HepG2 (cell line): Measurements from ENCODE around the gene RPS8. TPM values are rescaled to one million over a fixed set of nuclear protein-coding genes. Genes with fewer than 3 reads are reported as not detected.

ENCODE experiments used
- ATAC-seq: fragments of 200-7000 bp; cut with Tn5 transposase; 3 replicates; pipeline ENCODE4 v1.9.1; 2020; ENCODE audit warnings: mild to moderate bottlenecking, moderate library complexity
- BruUV-seq: library from RNA; stranded (reverse); fragments of 400-500 nt; replicated peaks from 2 replicates; lab custom pipeline; 2021; lab: Mats Ljungman, UMichigan
- CTCF ChIA-PET: fragments of 300-600 bp; formaldehyde crosslinking; extraction: SDS; loops from one replicate; lab custom pipeline; 2021; ENCODE audit warnings: low total read pairs, inconsistent platforms, low intra/inter-chr PET ratio; lab: Yijun Ruan, JAX
- POLR2A ChIA-PET: fragments of 350-600 bp; sonication (Branson Sonifier 250); formaldehyde crosslinking; loops from one replicate; lab custom pipeline; 2020; ENCODE audit warnings: antibody characterized with exemption, inconsistent platforms; lab: Yijun Ruan, JAX
- DNase-seq: peaks from one replicate; pipeline ENCODE4 v3.0.0-alpha.2; 2015; ENCODE audit warnings: low spot score
- FAIRE-seq: peaks from 3 replicates; lab custom pipeline; 2011; peaks lifted over from hg19 to GRCh38; lab: Jason Lieb, UNC
- H2AFZ ChIP-seq: one replicate; pipeline ENCODE4 v1.6.1; 2011; ENCODE audit warnings: low read length, inconsistent platforms
- H3K27ac ChIP-seq: fragments of 300-600 bp; 3 replicates; pipeline ENCODE4 v1.8.0; 2011; ENCODE audit warnings: mixed run types, mild to moderate bottlenecking, mixed read lengths, low read length, inconsistent platforms; ENCODE audit not compliant: insufficient read depth; ENCODE audit errors: extremely low read length
- H3K27me3 ChIP-seq, 2 experiments: fragments of 200-600 bp in 1 of 2; 2 replicates in 1 of 2; 3 replicates in 1 of 2; pipeline versions ENCODE4 v1.6.0 to v1.8.0; 2011; ENCODE audit warnings: low read length in 2 of 2, mild to moderate bottlenecking in 2 of 2, moderate library complexity in 2 of 2, inconsistent platforms in 1 of 2; ENCODE audit not compliant: insufficient read depth in 2 of 2, control insufficient read depth in 1 of 2
- H3K36me3 ChIP-seq, 2 experiments: fragments of 200-600 bp in 1 of 2; replicated peaks in 1 of 2; 2 replicates in 1 of 2; 3 replicates in 1 of 2; pipeline versions ENCODE4 v1.5.1 to v1.8.0; 2011; ENCODE audit warnings: low read length in 2 of 2, inconsistent platforms in 1 of 2; ENCODE audit not compliant: insufficient read depth in 2 of 2, control insufficient read depth in 1 of 2
- H3K4me1 ChIP-seq: 2 replicates; pipeline ENCODE4 v1.5.1; 2012; ENCODE audit warnings: low read length, inconsistent platforms; ENCODE audit not compliant: insufficient read depth
- H3K4me2 ChIP-seq: 2 replicates; pipeline ENCODE4 v1.6.0; 2011; ENCODE audit warnings: low read depth, low read length, inconsistent platforms
- H3K4me3 ChIP-seq, 3 experiments: fragments of 200-600 bp in 1 of 3; sonication (generic), shearing (Covaris generic) in 1 of 3; replicated peaks in 1 of 3; 2 replicates each; pipeline ENCODE4 v1.5.1; 2011 to 2016; ENCODE audit warnings: low read length in 3 of 3, inconsistent platforms in 2 of 3, low read depth in 2 of 3, mild to moderate bottlenecking in 2 of 3, control low read depth in 1 of 3, mixed read lengths in 1 of 3; ENCODE audit not compliant: insufficient read depth in 1 of 3
- H3K79me2 ChIP-seq: one replicate; pipeline ENCODE4 v1.6.1; 2011; ENCODE audit warnings: low read length, inconsistent platforms; ENCODE audit not compliant: insufficient read depth
- H3K9ac ChIP-seq: 2 replicates; pipeline ENCODE4 v1.6.0; 2011; ENCODE audit warnings: mild to moderate bottlenecking, low read depth, low read length, inconsistent platforms; ENCODE audit not compliant: insufficient read depth
- H3K9me3 ChIP-seq: 2 replicates; pipeline ENCODE4 v1.5.1; 2012; ENCODE audit warnings: mild to moderate bottlenecking, low read length
- H4K20me1 ChIP-seq: 2 replicates; pipeline ENCODE4 v1.6.0; 2011; ENCODE audit warnings: inconsistent platforms, mild to moderate bottlenecking, low read length, moderate library complexity; ENCODE audit not compliant: insufficient read depth
- ARID4A ChIP-seq: sonication (generic); formaldehyde crosslinking; IDR thresholded peaks from 2 replicates; pipeline ENCODE4 v1.5.0; 2020; ENCODE audit warnings: mild to moderate bottlenecking, missing genetic modification reagents, borderline replicate concordance
- CHCHD3 ChIP-seq: sonication (generic); formaldehyde crosslinking; IDR thresholded peaks from 2 replicates; pipeline ENCODE4 v1.8.0; 2022; ENCODE audit warnings: mild to moderate bottlenecking, missing genetic modification reagents, moderate library complexity
- HMGXB3 ChIP-seq: sonication (generic); formaldehyde crosslinking; IDR thresholded peaks from 2 replicates; pipeline ENCODE4 v1.4.0; 2020; ENCODE audit warnings: missing genetic modification reagents, borderline replicate concordance
- HNRNPLL ChIP-seq: fragments of 200-400 bp; formaldehyde crosslinking; IDR thresholded peaks from 2 replicates; pipeline ENCODE4 v1.6.1; 2017; ENCODE audit warnings: mild to moderate bottlenecking, low read depth, low read length; ENCODE audit not compliant: poor library complexity, severe bottlenecking
- KAT2B ChIP-seq: fragments of 150-350 bp; IDR thresholded peaks from 2 replicates; pipeline ENCODE4 v1.6.1; 2014; ENCODE audit warnings: low read depth, low read length, borderline replicate concordance
- MAFF ChIP-seq: IDR thresholded peaks from 2 replicates; pipeline ENCODE4 v1.6.1; 2011; ENCODE audit warnings: low read depth, low read length, improper control_type of control experiment
- NFRKB ChIP-seq: fragments of 450-650 bp; IDR thresholded peaks from 2 replicates; pipeline ENCODE4 v1.6.1; 2017
- ZFX ChIP-seq: sonication (generic); formaldehyde crosslinking; IDR thresholded peaks from 2 replicates; pipeline ENCODE4 v1.4.0; 2020; ENCODE audit warnings: mild to moderate bottlenecking, low read depth, missing genetic modification reagents, moderate library complexity
- ZGPAT ChIP-seq: IDR thresholded peaks from 2 replicates; pipeline ENCODE4 v1.6.1; 2016; ENCODE audit warnings: mild to moderate bottlenecking
- ZMAT3 ChIP-seq: sonication (generic); formaldehyde crosslinking; conservative IDR thresholded peaks from 2 replicates; pipeline ENCODE4 v1.7.0; 2021; ENCODE audit warnings: missing genetic modification reagents
- ZNF343 ChIP-seq: sonication (generic); formaldehyde crosslinking; IDR thresholded peaks from 2 replicates; pipeline ENCODE4 v1.4.0; 2020; ENCODE audit warnings: mild to moderate bottlenecking, missing genetic modification reagents
- ZNF543 ChIP-seq: sonication (generic); formaldehyde crosslinking; IDR thresholded peaks from 2 replicates; pipeline ENCODE4 v1.4.0; 2020; ENCODE audit warnings: mild to moderate bottlenecking, missing genetic modification reagents
- ZNF792 ChIP-seq: IDR thresholded peaks from 2 replicates; pipeline ENCODE4 v1.6.1; 2016
- ZSCAN25 ChIP-seq: sonication (generic); formaldehyde crosslinking; IDR thresholded peaks from 2 replicates; pipeline ENCODE4 v1.8.0; 2022; ENCODE audit warnings: mild to moderate bottlenecking, missing genetic modification reagents
- WGBS: methylation state at CpG from one replicate; pipeline ENCODE4 v1.1.6; 2017; ENCODE audit warnings: low lambda C conversion rate; 5-methylcytosine and 5-hydroxymethylcytosine counted together
- in situ Hi-C: cut with HindIII; loops from 2 replicates; pipeline ENCODE4 v1.10.0; 2017; ENCODE audit warnings: low pct_unique_long_range_greater_than_20kb; ENCODE audit not compliant: extremely low pct_ligation_motif_present
- intact Hi-C: fragments of 100-400 bp; cut with micrococcal nuclease; formaldehyde crosslinking; loops from one replicate; pipeline ENCODE4 v1.10.0; 2022; ENCODE audit not compliant: unreplicated experiment
- polyA plus RNA-seq, 8 experiments: library from polyadenylated mRNA; depleted of rRNA in 3 of 8; stranded (reverse) in 7 of 8; unstranded in 1 of 8; fragments of >200 nt; fragmentation: Illumina TruSeq in 4 of 8; extraction: Trizol in 4 of 8; gene quantifications; 2 replicates each; pipeline versions ENCODE4 v1.2.1 to v1.2.3, GENCODE V29; 2011 to 2016; ENCODE audit warnings: low read depth in 4 of 8, missing spikeins in 1 of 8, mixed read lengths in 1 of 8; ENCODE audit not compliant: insufficient read depth in 1 of 8
- total RNA-seq, 5 experiments: library from RNA; depleted of rRNA; stranded (reverse); fragments of >200 nt; fragmentation: Illumina TruSeq; extraction: Trizol; gene quantifications; 2 replicates each; pipeline ENCODE4 v1.2.3, GENCODE V29; 2016; ENCODE audit warnings: low read depth in 1 of 5

RPS8 gene
- total and polyA plus RNA-seq, 2 of the 13 experiments (the other 11 are each of a cell fraction or from before 2014, with no cell fraction given) = 2,628 to 2,822 TPM

GRCh38 chr1:44785501-44786137, 10.3 kb downstream of the RPS8 start:
- intact Hi-C loops (no loop called here), in situ Hi-C loops (no loop called here)
- DNase-seq = no peak
- FAIRE-seq = no peak
- no peaks in the 10 kb centered on the region for H3K36me3 ChIP-seq
- peaks cover 55% of the 10 kb centered on the region for H3K4me1 ChIP-seq
- H3K4me3 ChIP-seq = peak overlapping the region in 1 of 3 experiments; percentile 79; a peak in 2 of 6 replicates
- H3K27me3 ChIP-seq = peaks cover 3 to 13% of the 10 kb centered on the region in 2 experiments; a peak in 2 of 5 replicates
- whole genome bisulfite sequencing = 28% methylated on average over 11 of the region's 11 CpGs
- ATAC-seq = no peak
- POLR2A ChIA-PET = interaction anchor here (1.0 to 3.6 kb wide), 3 partner anchors 15 to 55 kb away, joined by 3 to 34 read pairs (median 20); partner anchors contain the start of genes BTBD19, DYNLT4 and PLK3
- H3K4me2 ChIP-seq = peak overlapping the region; percentile 76
- H3K9me3 ChIP-seq = no peaks in the 10 kb centered on the region
- no TSS peak for BruUV-seq
- CTCF ChIA-PET = no interaction called here
- no peak overlapping the region for H2AFZ ChIP-seq
- H3K9ac ChIP-seq = peak overlapping the region; percentile 83; the same call in 1 of the 2 replicates
- H4K20me1 ChIP-seq = no peaks in the 10 kb centered on the region
- H3K27ac ChIP-seq = no peak overlapping the region
- no peaks in the 10 kb centered on the region for H3K79me2 ChIP-seq
- TF ChIP-seq ZNF543 (CRISPR knock-in tag) (0 out of 2 replicates have a peak, but pooled peaks have one; percentile 50), ZSCAN25 (CRISPR knock-in tag) (no peak), HMGXB3 (CRISPR knock-in tag) (0 out of 2 replicates have a peak, but pooled peaks have one; percentile 21), CHCHD3 (CRISPR knock-in tag) (0 out of 2 replicates have a peak, but pooled peaks have one; percentile 26), ARID4A (CRISPR knock-in tag) (no peak), ZMAT3 (CRISPR knock-in tag) (0 out of 2 replicates have a peak, but pooled peaks have one; percentile 27), MAFF (no peak), KAT2B (no peak), ZFX (CRISPR knock-in tag) (peak; percentile 11; the same call in 1 of the 2 replicates), HNRNPLL (no peak), NFRKB (no peak), ZNF792 (CRISPR knock-in tag) (no peak), ZNF343 (CRISPR knock-in tag) (0 out of 2 replicates have a peak, but pooled peaks have one; percentile 58), ZGPAT (CRISPR knock-in tag) (no peak)
